ENCODE results near the gene LZTFL1.
"Not testable (repeated sequence)": the region's sequence is repeated elsewhere in the genome, so short reads cannot be mapped to it uniquely, and the experiment has no call there.

The LZTFL1 gene

DNA sequence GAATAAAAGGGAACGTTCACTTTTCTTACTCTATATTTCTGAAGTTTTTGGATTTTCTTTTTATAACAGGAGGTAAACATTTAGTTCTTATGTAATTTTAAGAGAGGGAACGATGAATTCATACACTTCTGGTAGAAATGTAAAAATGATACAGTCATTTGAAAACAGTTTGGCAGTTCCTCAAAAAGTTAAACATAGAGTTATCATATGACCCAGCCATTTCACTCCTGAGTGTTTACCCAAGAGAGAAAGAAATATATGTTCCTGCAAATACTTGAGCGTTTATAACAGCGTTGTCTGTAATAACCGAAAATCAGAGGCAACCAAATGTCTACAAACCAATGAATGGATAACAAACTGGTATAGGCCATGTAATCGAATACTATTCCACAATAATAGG, 23.6 kb upstream of the LZTFL1 start:
- DNase-seq (ENCODE audit: low read depth) = no peak
- H3K4me3 ChIP-seq (ENCODE audit: low read length) = no peak overlapping the region
- TF ChIP-seq, protein P1, sequence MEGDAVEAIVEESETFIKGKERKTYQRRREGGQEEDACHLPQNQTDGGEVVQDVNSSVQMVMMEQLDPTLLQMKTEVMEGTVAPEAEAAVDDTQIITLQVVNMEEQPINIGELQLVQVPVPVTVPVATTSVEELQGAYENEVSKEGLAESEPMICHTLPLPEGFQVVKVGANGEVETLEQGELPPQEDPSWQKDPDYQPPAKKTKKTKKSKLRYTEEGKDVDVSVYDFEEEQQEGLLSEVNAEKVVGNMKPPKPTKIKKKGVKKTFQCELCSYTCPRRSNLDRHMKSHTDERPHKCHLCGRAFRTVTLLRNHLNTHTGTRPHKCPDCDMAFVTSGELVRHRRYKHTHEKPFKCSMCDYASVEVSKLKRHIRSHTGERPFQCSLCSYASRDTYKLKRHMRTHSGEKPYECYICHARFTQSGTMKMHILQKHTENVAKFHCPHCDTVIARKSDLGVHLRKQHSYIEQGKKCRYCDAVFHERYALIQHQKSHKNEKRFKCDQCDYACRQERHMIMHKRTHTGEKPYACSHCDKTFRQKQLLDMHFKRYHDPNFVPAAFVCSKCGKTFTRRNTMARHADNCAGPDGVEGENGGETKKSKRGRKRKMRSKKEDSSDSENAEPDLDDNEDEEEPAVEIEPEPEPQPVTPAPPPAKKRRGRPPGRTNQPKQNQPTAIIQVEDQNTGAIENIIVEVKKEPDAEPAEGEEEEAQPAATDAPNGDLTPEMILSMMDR (conservative IDR thresholded peaks at IDR 0.05; ENCODE audit: low read length) = no peak

DNA sequence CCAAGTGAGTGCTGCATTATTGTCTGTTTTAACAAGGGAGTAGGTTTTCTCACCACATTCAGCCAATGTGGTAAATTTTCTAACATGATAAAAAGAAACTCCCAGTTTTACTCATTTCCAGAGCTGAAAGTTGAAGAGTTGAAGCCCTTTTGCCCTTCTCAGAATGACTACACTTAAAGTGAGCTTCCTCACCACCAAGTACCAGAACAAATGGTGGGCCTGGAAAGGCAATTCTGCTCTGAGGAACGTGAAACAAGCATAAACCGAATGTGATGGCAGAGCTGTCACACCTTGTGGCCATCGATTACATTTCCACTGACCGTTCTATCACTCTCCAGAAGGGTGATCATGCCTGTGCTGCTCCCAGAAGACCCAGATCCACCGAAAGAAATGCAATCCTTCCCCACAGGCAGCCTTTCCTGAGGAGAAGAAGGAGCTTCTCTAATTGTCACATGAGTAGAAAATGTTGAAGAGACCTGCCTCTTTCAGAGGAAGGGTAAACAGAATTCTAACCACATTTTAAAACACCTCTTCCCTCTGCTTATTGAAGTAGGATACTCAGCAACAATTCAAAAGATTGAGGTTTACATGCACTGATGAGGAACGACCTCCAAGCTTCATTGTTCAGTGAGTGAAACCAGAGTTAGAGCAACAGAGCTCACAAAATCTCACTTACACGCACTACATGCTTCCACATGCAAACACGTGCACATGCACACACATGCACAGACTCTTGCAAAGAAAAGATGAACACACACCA, 23.0 kb upstream of the LZTFL1 start:
- TF ChIP-seq, protein P1 (conservative IDR thresholded peaks at IDR 0.05; ENCODE audit: low read length) = no peak
- DNase-seq (ENCODE audit: low read depth) = no peak
- H3K4me3 ChIP-seq (ENCODE audit: low read length) = no peak overlapping the region

DNA sequence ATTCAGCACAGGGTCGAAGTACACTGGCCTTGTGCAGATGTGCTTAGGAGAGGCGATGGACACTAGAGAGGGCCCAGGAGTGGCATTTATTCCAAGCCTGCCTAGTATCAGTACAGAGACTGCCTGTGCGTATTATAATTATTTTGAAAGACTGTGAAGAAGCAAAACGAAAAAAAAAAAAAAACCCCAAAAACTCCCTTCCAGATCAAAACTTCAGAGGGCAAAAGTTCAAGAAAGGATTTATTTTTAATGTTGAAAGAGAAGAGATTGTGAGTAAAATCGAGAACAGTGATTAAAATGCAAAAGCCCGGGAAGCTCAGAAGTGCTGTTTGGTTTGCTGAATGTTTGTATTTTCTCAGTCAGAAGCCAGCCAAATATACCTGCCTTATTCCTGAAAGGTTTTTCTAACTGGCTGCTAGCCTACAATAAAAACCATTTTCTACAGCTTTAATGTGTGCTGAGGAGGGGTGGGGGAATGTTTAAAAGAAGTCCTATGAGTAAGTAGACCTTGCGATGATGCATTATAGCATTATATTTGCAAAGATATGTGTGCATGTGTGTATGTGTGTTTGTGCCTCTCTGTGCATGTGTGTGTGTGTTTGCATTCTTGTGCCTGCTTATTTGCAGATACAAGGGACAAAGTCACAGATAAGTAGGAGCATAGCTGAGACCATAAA, 19.3 kb upstream of the LZTFL1 start:
- no peak for DNase-seq (ENCODE audit: low read depth)
- TF ChIP-seq, protein P1 (conservative IDR thresholded peaks at IDR 0.05; ENCODE audit: low read length) = no peak
- no peak overlapping the region for H3K4me3 ChIP-seq (ENCODE audit: low read length)

DNA sequence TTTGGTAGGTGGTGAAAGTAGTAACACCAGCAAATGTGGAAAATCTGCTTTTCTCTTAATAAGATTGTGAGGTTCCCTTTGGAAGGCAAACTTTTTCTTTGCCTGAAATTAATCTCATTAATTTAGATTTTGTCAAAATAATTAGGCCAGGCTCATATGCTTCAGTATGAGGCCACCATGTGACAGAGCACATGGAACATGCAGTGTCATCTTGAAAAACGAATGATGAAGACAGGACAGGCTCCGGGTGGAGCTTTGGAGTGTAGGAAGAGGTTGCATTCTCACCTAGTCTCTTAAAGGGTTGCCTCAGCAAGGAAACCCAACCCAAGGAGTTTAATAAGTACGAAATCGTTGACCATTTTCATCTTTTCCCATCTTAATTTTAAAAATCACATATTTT, 18.6 kb upstream of the LZTFL1 start:
- TF ChIP-seq, protein P1 (conservative IDR thresholded peaks at IDR 0.05; ENCODE audit: low read length) = no peak
- no peak overlapping the region for H3K4me3 ChIP-seq (ENCODE audit: low read length)
- DNase-seq (ENCODE audit: low read depth) = no peak

DNA sequence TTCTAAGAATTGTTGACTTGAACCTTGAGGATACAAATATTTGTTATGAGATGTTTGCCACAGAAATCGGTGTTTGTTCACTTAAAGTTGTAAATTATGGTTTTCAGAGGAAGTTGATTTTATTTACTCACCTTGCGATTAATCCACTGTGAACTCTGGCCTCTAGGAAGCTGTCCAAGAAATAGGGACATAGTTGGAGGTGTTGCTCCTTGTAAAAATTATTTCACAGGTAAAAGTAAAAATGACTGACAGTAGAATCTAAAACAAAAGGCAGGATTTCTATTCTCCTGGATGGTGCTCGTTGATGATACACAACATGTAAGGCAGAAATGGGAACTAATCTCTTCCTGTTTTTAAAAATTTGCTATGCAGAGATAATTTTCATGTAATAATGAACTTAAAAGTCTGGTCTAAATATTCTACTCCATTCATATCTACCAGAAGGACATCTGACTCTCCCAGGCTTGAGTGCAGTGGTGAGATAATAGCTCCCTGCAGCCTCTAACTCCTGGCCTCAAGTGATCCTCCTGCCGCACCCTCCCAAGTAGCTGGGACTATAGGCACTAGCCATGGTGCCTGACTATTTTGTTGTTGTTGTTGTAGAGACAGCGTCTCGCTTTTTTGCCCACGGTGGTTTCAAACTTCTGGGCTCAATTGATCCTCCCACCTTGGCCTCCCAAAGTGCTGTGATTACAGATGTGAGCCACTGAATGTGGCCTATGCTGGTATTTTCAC, 17.1 kb upstream of the LZTFL1 start:
- TF ChIP-seq, protein P1 (conservative IDR thresholded peaks at IDR 0.05; ENCODE audit: low read length) = no peak
- no peak for DNase-seq (ENCODE audit: low read depth)
- no peak overlapping the region for H3K4me3 ChIP-seq (ENCODE audit: low read length)

DNA sequence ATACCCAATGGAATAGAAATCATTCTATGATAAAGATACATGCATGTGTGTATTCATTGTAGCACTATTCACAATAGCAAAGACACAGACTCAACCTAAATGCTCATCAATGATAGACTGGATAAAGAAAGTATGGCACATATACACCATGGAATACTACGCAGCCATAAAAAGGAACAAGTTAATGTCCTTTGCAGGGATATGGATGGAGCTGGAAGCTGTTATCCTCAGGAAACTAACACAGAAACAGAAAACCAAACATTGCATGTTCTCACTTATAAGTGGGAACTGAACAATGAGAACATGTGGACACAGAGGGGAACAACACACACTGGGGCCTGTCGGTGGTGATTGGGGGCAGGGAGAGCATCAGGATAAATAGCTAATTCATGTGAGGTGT, 15.1 kb upstream of the LZTFL1 start:
- DNase-seq (ENCODE audit: low read depth); H3K4me3 ChIP-seq (ENCODE audit: low read length): not testable (repeated sequence)

DNA sequence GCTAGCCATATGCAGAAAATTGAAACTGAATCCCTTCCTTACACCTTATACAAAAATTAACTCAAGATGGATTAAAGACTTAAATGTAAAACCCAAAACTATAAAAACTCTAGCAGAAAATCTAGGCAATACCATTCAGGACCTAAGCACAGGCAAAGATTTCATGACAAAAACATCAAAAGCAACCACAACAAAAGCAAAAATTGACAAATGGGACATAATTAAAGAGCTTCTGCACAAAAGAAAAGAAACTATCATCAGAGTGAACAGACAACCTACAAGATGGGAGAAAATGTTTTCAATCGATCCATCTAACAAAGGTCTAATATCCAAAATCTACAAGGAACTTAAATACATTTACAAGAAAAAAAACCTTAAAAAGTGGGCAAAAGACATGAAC, 14.4 kb upstream of the LZTFL1 start:
- not testable (repeated sequence) for DNase-seq (ENCODE audit: low read depth); H3K4me3 ChIP-seq (ENCODE audit: low read length)

DNA sequence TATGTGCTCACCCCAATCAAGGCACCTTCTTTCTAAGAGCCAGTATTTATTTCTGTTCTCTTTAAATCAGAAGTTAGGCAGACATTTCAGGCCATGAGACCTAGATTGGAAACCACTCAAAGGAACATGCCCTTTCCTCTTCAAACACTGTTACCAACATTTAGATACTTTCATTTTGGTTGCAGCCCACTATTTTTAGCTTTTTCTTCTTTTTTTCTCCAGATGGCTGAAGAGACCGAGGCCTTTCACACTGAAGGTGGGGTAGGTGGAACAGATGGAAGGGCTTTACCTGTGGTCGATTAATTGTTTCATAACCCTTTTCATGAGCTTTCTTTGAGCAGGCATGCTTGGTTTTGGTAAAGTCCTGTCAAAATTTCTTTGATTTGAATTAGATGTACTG, 10.9 kb upstream of the LZTFL1 start:
- no peak for DNase-seq (ENCODE audit: low read depth)
- no peak overlapping the region for H3K4me3 ChIP-seq (ENCODE audit: low read length)
- TF ChIP-seq, protein P1 (conservative IDR thresholded peaks at IDR 0.05; ENCODE audit: low read length) = no peak
